Uterus (tissue), 2 donors: ENCODE measurements around the gene NUP58.

Source experiments
- POLR2A ChIP-seq, 2 donors: fragments of 450-650 bp; IDR thresholded peaks; one replicate each; pipeline ENCODE4 v1.6.1; 2016; ENCODE audit warnings: antibody characterized with exemption in 2 of 2, mild to moderate bottlenecking in 1 of 2, moderate library complexity in 1 of 2
- TF ChIP-seq, protein P1 (sequence below), 4 experiments: fragments of 200-600 bp in 2 of 4; fragments of 450-650 bp in 2 of 4; sonication (generic) in 2 of 4; IDR thresholded peaks; one replicate each; pipeline ENCODE4 v1.5.1; 2016 to 2019; ENCODE audit warnings: antibody characterized with exemption in 4 of 4, mild to moderate bottlenecking in 2 of 4, moderate library complexity in 1 of 4

DNA sequence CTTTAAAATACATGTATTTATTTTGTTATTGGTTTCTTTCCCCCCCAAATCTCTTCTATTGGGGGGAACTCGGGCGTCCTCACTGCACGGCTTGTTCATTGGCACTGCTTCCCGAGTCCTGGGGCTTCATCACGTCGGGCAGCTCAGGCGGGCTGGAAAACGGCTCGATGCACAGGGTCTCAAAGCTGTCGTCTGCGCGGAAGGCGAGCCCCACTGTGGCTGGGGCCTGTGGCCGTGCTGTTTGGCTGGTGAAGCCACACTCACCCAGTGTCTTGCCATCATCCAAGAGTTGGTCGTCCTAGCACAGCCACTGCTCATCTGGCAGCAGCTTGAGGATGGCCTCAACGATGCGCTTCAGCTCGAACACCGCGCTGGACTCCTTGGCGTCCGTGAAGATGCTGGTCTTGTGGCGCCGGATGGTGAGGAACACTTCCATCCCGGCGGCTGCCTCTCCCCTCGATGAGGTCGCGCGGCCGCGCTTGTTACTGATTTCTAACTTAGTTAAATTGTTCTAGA is 64.4 kb downstream of the NUP58 start:
- TF ChIP-seq, protein P1, sequence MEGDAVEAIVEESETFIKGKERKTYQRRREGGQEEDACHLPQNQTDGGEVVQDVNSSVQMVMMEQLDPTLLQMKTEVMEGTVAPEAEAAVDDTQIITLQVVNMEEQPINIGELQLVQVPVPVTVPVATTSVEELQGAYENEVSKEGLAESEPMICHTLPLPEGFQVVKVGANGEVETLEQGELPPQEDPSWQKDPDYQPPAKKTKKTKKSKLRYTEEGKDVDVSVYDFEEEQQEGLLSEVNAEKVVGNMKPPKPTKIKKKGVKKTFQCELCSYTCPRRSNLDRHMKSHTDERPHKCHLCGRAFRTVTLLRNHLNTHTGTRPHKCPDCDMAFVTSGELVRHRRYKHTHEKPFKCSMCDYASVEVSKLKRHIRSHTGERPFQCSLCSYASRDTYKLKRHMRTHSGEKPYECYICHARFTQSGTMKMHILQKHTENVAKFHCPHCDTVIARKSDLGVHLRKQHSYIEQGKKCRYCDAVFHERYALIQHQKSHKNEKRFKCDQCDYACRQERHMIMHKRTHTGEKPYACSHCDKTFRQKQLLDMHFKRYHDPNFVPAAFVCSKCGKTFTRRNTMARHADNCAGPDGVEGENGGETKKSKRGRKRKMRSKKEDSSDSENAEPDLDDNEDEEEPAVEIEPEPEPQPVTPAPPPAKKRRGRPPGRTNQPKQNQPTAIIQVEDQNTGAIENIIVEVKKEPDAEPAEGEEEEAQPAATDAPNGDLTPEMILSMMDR (IDR thresholded peaks at IDR 0.05): no peak
- TF ChIP-seq POLR2A (IDR thresholded peaks at IDR 0.05): no peak
